Measurements from ENCODE around the gene RBFOX1. TPM values are rescaled to one million over a fixed set of nuclear protein-coding genes. Genes with fewer than 3 reads are reported as not detected.

The RBFOX1 gene
- total RNA-seq, 1 donor from 2014 or later, result not detected

GRCh38 chr16:7361416-7362129 lies 28.9 kb downstream of the RBFOX1 start:
- Mint-ChIP-seq H3K4me1 (ENCODE audit: low read depth) (no peaks in the 10 kb centered on the region), H3K27ac (ENCODE audit: unreplicated experiment) (no peak overlapping the region), H3K4me3 (ENCODE audit: unreplicated experiment) (no peak overlapping the region), H3K9me3 (ENCODE audit: low read depth) (peaks cover 28% of the 10 kb centered on the region), H3K36me3 (ENCODE audit: low read depth) (no peaks in the 10 kb centered on the region), H3K27me3 (ENCODE audit: low read depth) (no peaks in the 10 kb centered on the region)
- DNase-seq (ENCODE audit: low spot score), result no peak
- TF ChIP-seq, protein P1, sequence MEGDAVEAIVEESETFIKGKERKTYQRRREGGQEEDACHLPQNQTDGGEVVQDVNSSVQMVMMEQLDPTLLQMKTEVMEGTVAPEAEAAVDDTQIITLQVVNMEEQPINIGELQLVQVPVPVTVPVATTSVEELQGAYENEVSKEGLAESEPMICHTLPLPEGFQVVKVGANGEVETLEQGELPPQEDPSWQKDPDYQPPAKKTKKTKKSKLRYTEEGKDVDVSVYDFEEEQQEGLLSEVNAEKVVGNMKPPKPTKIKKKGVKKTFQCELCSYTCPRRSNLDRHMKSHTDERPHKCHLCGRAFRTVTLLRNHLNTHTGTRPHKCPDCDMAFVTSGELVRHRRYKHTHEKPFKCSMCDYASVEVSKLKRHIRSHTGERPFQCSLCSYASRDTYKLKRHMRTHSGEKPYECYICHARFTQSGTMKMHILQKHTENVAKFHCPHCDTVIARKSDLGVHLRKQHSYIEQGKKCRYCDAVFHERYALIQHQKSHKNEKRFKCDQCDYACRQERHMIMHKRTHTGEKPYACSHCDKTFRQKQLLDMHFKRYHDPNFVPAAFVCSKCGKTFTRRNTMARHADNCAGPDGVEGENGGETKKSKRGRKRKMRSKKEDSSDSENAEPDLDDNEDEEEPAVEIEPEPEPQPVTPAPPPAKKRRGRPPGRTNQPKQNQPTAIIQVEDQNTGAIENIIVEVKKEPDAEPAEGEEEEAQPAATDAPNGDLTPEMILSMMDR (IDR thresholded peaks at IDR 0.05), result no peak

- no peak overlapping the region for H3K4me3 Mint-ChIP-seq (ENCODE audit: unreplicated experiment)
- no peak overlapping the region for H3K27ac Mint-ChIP-seq (ENCODE audit: unreplicated experiment)
- no peaks in the 10 kb centered on the region for H3K4me1 Mint-ChIP-seq (ENCODE audit: low read depth)
- no peaks in the 10 kb centered on the region for H3K36me3 Mint-ChIP-seq (ENCODE audit: low read depth)
- no peak for DNase-seq (ENCODE audit: low spot score)
- H3K27me3 Mint-ChIP-seq (ENCODE audit: low read depth), result no peaks in the 10 kb centered on the region
- peaks cover 29% of the 10 kb centered on the region for H3K9me3 Mint-ChIP-seq (ENCODE audit: low read depth)
- TF ChIP-seq, protein P1 (IDR thresholded peaks at IDR 0.05), result no peak
Observed at GRCh38 chr16:7362231-7362630, 29.6 kb downstream of the RBFOX1 start.

DNA sequence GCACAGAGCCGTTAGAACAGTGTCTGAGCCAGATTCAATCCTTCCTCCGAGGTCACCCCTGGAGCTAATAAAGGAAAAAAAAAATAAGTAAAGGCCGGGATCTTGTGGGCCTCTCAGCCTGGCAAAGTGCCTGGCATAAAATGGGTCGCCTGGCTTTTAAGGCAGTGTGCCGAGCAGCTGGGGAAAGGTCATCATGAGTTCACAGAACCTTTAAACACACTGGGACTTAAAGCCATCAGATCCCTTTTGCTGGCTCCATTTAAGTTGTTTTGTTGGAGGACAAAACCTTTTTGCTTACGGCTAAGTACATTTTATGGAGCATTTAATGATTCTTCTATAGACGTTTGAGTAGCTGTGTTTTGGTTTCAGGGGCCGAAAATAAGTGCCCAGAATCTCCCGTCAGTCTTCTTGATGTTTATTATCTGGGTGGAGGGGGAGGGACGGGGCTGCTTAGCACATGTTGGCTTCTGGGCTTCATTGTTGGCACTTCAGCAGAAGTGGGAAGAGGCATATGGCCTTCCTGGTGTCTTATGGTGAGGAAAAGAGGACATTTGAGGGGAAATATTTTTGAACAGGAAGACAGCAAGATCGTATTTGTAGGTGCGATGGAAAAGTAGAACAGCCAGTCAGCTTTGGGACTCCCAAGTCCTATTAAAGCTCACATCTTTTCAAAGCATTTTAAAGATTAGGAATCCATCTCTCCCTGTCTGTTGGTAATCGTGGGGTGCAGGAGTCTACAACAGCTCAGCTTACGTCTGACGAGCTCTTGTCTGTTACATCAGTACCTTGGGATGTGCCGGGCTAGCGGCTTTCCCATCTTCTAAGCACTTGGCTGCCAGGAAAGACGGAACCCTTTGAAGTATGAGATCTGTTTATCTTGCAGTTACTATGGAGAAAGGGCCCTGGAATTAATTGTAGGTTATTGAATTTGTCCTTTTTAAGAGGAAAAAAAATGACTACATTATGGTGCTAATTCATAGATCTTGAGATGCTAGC lies 31.1 kb downstream of the RBFOX1 start:
- H3K27ac Mint-ChIP-seq (ENCODE audit: unreplicated experiment), result no peak overlapping the region
- no peak overlapping the region for H3K4me3 Mint-ChIP-seq (ENCODE audit: unreplicated experiment)
- H3K9me3 Mint-ChIP-seq (ENCODE audit: low read depth), result peaks cover 30% of the 10 kb centered on the region
- TF ChIP-seq, protein P1 (IDR thresholded peaks at IDR 0.05), result no peak
- no peak for DNase-seq (ENCODE audit: low spot score)
- H3K36me3 Mint-ChIP-seq (ENCODE audit: low read depth), result no peaks in the 10 kb centered on the region
- no peaks in the 10 kb centered on the region for H3K4me1 Mint-ChIP-seq (ENCODE audit: low read depth)
- no peaks in the 10 kb centered on the region for H3K27me3 Mint-ChIP-seq (ENCODE audit: low read depth)

DNA sequence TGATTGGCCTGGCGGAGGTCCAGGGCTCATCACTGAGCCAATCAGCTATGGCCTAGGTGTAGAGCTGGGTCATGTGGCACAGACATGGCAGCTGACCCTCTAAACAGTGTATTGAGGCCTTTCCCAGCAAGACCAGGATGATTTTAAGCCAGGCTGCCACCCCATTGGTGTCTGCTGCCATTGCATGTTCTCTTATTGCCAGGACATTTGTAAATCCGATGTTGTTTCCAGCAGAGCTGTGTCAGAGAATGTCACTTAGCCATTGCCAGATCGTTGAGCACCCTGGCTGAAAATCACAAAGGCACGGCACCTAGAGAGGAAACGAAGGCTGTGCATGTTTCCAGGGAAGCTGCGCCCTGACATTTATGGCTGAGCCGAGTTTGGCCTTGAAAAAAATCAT lies 33.4 kb downstream of the RBFOX1 start:
- Mint-ChIP-seq H3K9me3 (ENCODE audit: low read depth) (peaks cover 30% of the 10 kb centered on the region), H3K4me3 (ENCODE audit: unreplicated experiment) (no peak overlapping the region), H3K4me1 (ENCODE audit: low read depth) (no peaks in the 10 kb centered on the region), H3K36me3 (ENCODE audit: low read depth) (no peaks in the 10 kb centered on the region), H3K27ac (ENCODE audit: unreplicated experiment) (no peak overlapping the region), H3K27me3 (ENCODE audit: low read depth) (no peaks in the 10 kb centered on the region)
- no peak for DNase-seq (ENCODE audit: low spot score)
- TF ChIP-seq, protein P1 (IDR thresholded peaks at IDR 0.05), result no peak

Measured in chondrocyte (in vitro differentiated cells).